ENCODE results near the gene FMN1. TPM values are rescaled to one million over a fixed set of nuclear protein-coding genes. Genes with fewer than 3 reads are reported as not detected.

The FMN1 gene
- total RNA-seq, 1 donor from 2014 or later = 4.0 TPM

GRCh38 chr15:32767236-32767635 is 427.3 kb downstream of the FMN1 start:
- Mint-ChIP-seq H3K4me3 (ENCODE audit: unreplicated experiment) (no peak overlapping the region), H3K36me3 (ENCODE audit: low read depth) (no peaks in the 10 kb centered on the region), H3K9me3 (ENCODE audit: low read depth) (peaks cover 3% of the 10 kb centered on the region), H3K4me1 (ENCODE audit: low read depth) (peaks cover 20% of the 10 kb centered on the region), H3K27me3 (ENCODE audit: low read depth) (no peaks in the 10 kb centered on the region), H3K27ac (ENCODE audit: unreplicated experiment) (no peak overlapping the region)
- TF ChIP-seq CTCF (IDR thresholded peaks at IDR 0.05) = no peak
- DNase-seq (ENCODE audit: low spot score) = no peak

- H3K4me3 Mint-ChIP-seq (ENCODE audit: unreplicated experiment) = no peak overlapping the region
- no peak for TF ChIP-seq CTCF (IDR thresholded peaks at IDR 0.05)
- no peaks in the 10 kb centered on the region for H3K36me3 Mint-ChIP-seq (ENCODE audit: low read depth)
- peaks cover 20% of the 10 kb centered on the region for H3K4me1 Mint-ChIP-seq (ENCODE audit: low read depth)
- peaks cover 3% of the 10 kb centered on the region for H3K9me3 Mint-ChIP-seq (ENCODE audit: low read depth)
- no peak overlapping the region for H3K27ac Mint-ChIP-seq (ENCODE audit: unreplicated experiment)
- no peak for DNase-seq (ENCODE audit: low spot score)
- no peaks in the 10 kb centered on the region for H3K27me3 Mint-ChIP-seq (ENCODE audit: low read depth)
Observed at GRCh38 chr15:32766101-32766500, 428.4 kb downstream of the FMN1 start.

GRCh38 chr15:32765236-32765635 is 429.3 kb downstream of the FMN1 start:
- no peak overlapping the region for H3K4me3 Mint-ChIP-seq (ENCODE audit: unreplicated experiment)
- no peak for TF ChIP-seq CTCF (IDR thresholded peaks at IDR 0.05)
- H3K4me1 Mint-ChIP-seq (ENCODE audit: low read depth) = peaks cover 14% of the 10 kb centered on the region
- DNase-seq (ENCODE audit: low spot score) = no peak
- no peaks in the 10 kb centered on the region for H3K36me3 Mint-ChIP-seq (ENCODE audit: low read depth)
- no peaks in the 10 kb centered on the region for H3K27me3 Mint-ChIP-seq (ENCODE audit: low read depth)
- no peak overlapping the region for H3K27ac Mint-ChIP-seq (ENCODE audit: unreplicated experiment)
- peaks cover 3% of the 10 kb centered on the region for H3K9me3 Mint-ChIP-seq (ENCODE audit: low read depth)

GRCh38 chr15:32763295-32763694 is 431.2 kb downstream of the FMN1 start:
- DNase-seq (ENCODE audit: low spot score) = no peak
- no peak for TF ChIP-seq CTCF (IDR thresholded peaks at IDR 0.05)
- no peak overlapping the region for H3K4me3 Mint-ChIP-seq (ENCODE audit: unreplicated experiment)
- no peaks in the 10 kb centered on the region for H3K27me3 Mint-ChIP-seq (ENCODE audit: low read depth)
- H3K36me3 Mint-ChIP-seq (ENCODE audit: low read depth) = no peaks in the 10 kb centered on the region
- peaks cover 6% of the 10 kb centered on the region for H3K4me1 Mint-ChIP-seq (ENCODE audit: low read depth)
- no peak overlapping the region for H3K27ac Mint-ChIP-seq (ENCODE audit: unreplicated experiment)
- no peaks in the 10 kb centered on the region for H3K9me3 Mint-ChIP-seq (ENCODE audit: low read depth)

GRCh38 chr15:32757426-32757825 is 437.1 kb downstream of the FMN1 start:
- no peak for DNase-seq (ENCODE audit: low spot score)
- no peak for TF ChIP-seq CTCF (IDR thresholded peaks at IDR 0.05)
- Mint-ChIP-seq H3K36me3 (ENCODE audit: low read depth) (peaks cover 12% of the 10 kb centered on the region), H3K4me1 (ENCODE audit: low read depth) (peaks cover 6% of the 10 kb centered on the region), H3K27ac (ENCODE audit: unreplicated experiment) (no peak overlapping the region), H3K4me3 (ENCODE audit: unreplicated experiment) (no peak overlapping the region), H3K27me3 (ENCODE audit: low read depth) (no peaks in the 10 kb centered on the region), H3K9me3 (ENCODE audit: low read depth) (peaks cover 21% of the 10 kb centered on the region)

Data from chondrocyte (in vitro differentiated cells).